ELR (cell line): ENCODE measurements around the gene ATL1.
A peak's percentile ranks its signal among the peaks of the same experiment; 100 is the strongest.
"Not testable (repeated sequence)": the region's sequence is repeated elsewhere in the genome, so short reads cannot be mapped to it uniquely, and the experiment has no call there.

ENCODE experiments used
- DNase-seq: peaks from one replicate; pipeline ENCODE4 v3.0.0-alpha.2; 2015; ENCODE audit warnings: low read depth

Gene ATL1

DNA sequence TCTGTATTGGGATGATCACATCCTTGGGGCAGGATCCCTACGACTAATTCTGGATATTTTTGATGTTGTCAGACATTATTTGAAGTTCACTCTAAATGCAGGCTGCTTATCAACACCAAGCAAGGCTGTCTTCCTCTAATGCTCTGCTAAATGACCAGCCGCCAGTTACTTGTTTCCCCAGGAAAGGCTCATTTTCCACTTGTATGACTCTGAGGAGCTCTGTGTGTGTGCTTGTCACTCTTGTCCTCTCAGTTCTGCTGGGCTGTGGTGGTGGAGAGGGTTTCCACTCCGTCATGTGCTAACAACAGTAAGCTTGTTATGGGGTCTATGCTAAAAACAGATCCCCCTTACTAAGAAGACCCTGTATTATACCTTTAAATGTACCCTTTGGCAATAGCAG lies 42.1 kb downstream of the ATL1 start:
- DNase-seq, result no peak

DNA sequence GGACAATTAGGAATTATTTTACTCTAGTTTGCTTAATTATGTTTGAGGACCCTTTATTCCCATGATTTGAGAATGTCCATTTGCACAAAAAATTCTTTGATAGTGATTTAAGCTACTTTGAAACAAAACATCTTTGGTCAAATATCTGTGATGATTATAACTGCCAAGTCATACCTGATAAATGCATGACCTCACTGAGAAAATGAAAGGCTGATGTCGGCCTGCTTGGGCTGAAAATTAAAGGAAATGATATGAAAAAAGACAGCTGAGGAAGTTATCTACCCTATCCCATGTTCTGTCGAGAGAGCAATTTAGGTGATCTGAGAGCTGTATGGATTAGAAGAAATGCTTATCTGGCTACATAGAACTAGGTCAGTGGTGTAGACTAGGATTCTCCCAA lies 43.6 kb downstream of the ATL1 start:
- peak; percentile 38 for DNase-seq

DNA sequence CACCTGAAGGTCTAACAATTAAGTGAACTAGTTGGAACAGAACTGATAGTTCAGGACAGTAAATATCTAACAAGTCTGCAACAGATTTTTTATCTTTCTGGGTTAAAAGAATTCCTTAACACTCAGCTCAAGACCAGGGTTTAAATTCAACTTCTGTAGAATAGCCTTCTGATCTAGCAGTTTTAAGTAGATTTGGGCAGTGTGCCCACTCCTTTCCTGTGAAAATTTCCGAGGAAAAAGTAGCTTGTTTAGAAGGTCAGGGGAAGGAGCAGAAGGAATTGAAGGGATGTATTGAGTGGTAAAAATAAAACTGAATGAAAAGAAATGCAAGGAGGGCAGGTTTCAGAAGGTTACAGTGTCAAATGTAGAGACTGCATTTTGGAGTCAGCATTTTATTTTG lies 45.8 kb downstream of the ATL1 start:
- no peak for DNase-seq

DNA sequence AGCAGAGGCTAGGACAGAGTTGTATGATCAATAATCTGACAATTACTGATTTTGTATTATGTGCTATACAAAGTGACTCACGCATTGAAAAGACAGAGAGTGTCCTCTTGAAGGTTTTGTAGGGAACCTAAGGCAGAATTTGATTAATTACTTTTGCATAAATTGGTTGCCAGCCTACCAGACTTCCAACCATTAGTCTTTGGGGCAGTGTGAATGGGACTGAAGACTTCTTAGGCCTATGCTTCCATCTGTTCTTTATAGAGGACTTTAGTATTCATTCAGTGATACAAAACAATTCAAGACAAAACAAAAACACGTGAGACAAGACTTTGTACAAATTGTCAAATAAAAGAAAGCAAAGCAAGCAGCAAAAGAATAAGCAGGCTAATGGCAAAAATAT lies 46.5 kb downstream of the ATL1 start:
- DNase-seq, result no peak

DNA sequence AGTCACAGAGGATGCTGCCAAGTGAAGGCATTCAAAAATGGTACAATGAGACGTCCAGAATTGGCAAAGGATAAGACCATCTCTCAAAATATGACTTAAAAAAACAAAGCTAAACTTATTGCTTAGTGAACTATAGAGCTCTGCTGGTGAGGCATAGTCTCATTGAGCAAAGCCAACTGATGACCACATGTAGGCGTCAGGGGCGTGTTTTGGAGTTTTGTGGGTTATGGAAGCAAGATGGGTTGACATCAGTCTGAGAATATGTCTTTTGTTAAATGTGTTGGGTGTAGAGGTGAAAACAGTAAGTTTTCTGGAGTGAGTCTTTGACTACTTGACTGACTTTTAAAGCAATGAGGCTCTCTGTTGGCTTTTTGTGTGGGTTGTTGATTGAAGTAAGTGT lies 47.2 kb downstream of the ATL1 start:
- DNase-seq, result no peak

DNA sequence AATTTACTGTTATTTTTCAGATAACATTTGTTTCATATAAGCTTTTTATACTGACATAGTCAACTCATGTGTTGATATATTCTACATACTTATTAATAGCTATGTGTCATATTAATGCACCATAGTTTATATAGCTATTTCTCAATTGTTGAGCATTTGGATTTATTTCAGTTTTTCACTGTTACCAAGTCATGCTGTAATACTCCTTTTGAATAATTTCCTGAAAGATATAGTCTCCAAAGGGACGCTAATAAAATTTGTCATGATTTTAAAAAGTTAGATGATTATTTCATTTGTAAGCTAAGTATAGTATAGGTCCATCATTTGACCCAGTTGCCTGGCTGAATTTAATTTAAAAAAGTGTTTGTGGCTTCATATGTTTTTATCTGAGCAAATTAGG lies 47.8 kb downstream of the ATL1 start:
- DNase-seq, result no peak

DNA sequence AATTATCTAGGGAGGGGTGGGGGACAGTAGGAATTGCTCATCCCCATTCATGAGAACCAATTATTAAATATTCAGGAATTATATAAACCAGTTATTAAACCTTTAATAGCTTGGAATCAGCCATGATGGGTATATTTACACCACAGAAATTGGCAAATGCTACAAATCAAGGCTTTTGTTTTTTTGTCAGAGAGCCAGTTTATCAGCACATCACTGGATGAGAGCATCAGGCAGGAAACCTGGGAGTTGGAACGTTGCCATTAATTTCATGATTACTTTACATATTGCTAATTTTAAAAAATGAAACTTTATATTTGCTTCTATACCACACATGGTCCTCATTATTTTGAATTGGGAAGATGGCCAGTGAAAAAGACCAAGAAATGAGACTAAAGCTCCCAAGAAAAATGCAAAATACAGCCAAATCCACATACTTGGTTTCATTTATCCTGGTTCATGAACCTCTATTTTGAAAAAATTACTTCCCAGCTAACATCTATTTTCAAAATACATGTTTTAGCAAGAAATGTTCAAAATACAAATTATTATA lies 48.4 kb downstream of the ATL1 start:
- peak; percentile 15 for DNase-seq

DNA sequence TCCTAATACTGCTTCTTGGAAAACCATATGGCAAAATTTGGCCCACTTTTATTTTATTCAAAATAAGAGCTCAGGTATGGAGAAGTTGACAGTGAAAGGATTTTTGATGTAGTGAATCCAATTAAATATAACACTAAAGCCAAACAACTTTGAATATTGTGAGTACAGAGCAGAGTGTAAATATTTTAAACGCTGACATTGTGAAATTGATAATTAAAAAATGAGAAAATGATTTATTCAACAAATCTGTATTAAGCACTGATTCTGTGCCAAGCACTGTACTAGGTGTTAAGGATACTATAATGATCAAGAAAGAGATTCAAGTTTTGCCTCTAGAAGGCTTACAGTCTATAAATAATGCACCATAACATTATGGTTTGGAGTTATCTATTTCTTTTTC lies 50.5 kb downstream of the ATL1 start:
- no peak for DNase-seq

DNA sequence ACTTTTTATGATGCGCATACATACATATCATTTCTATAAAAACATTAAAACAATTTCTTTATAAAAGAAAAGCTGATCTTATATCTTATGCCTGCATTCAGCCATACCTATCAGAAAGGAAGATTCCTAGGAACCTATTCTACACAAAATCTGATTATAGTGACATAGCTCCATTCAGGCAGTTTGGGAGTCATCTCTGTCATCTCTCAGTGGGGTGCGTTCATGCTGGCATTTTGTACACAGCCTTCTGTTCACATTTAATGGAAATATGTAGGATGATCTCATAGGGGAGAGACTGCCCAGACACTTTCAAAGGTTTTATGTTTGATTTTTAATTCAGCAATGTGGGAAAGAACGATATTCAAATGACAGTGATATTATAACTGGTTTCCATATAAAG lies 52.9 kb downstream of the ATL1 start:
- DNase-seq, result no peak

DNA sequence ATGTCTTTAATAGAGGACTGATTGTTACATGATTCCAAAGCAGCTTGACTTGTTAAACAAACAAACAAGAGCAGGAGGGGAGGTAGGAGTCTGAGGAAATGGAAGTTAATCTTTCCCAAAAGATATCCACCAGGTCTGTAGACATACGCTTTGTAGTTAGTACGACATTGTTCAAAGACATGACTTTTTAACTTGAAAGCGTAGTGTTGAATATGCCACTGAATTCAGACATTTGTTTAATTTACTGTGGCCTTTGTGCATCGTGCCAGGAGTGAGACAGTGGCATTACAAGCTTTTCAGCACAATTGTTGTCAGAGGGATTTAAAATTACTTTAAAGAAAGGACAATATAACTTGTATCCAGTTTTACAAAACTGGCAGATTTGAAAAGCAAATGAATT lies 55.1 kb downstream of the ATL1 start:
- no peak for DNase-seq

DNA sequence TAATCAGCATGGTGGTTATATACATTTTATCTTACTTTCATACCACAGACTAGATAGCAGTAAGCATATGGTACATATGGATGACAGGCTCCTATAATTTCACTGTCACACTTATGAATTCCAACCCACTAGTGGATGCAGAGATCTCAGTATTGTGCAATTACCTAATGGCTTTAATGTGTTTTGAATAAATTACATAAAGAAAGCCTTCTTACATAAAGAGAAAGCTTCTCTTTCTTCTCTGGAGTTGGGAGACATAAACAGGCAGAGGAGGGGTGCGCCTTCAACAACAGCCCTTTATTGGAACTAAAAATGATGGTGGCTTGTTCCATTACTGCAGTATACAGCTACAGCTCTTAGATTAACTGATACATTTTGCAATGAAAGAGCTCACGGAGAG lies 55.6 kb downstream of the ATL1 start:
- no peak for DNase-seq

DNA sequence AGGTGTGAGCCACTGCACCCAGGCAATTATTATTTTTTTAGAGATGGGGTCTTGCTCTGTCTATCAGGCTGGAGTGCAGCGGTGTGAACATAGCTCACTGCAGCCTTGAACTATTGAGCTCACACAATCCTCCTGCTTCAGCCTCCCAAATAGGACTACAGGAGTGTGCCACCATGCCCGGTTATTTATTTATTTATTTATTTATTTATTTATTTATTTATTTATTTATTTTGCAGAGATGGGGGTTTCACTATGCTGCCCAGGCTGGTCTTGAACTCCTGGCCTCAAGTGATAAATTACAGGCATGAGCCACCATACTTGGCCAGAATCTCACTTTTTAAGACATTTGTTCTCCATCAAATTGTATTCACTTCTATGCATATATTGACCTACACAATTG lies 56.3 kb downstream of the ATL1 start:
- no peak for DNase-seq

DNA sequence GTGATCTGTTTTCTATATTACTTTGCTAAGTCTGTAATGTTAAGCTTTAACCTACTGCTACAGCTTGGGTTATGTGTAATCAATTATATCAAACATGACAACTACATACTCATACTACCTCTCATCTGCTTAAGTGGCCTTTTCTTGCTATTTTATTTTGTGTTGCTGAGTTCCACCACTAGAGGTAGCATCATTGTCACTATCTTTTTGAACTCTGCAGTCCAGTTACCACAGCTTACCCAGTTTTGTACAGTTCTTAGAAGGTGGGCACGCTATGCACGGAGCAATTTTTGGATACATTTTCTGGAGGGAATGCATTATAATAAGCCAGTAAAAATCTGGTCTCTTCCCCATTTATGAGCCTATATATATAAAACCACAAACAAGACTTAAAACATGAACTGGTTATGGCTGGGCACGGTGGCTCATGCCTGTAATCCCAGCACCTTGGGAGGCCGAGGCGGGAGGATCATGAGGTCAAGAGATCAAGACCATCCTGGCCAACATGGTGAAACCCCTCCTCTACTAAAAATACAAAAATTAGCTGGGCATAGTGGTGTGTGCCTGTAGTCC lies 59.7 kb downstream of the ATL1 start:
- peak; percentile 68 for DNase-seq

DNA sequence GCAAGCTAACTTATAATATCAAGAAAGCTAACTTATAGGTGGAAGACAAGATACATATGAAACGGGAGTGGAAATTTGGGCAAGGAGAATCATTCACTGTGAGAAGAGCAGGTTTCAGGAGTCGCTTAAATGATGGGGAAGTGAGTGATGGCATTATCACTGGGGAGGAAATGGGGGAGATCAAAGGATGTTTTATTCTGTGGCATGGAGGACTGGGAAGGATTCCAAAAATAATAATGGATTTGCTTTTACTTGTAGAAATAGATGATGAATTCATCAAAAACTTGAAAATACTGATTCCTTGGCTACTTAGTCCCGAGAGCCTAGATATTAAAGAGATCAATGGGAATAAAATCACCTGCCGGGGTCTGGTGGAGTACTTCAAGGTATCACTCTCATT lies 60.4 kb downstream of the ATL1 start:
- DNase-seq, result peak; percentile 55

DNA sequence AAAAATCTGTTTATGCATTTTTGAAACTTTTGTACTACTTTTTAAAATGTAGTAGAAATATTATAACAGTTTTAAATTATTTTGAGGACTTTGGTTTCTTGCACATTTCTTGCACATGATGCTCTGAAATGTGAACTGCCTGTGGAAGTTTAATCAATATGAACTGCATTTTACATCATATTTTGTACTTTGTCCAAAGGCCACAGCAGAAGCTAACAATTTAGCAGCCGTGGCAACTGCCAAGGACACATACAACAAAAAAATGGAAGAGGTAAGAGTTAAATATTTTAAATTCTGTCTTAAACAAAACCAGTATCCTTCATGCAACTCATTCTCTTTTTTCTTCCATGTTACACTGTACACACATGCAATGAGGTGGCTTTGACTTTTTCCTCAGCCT lies 63.0 kb downstream of the ATL1 start:
- DNase-seq, result no peak

DNA sequence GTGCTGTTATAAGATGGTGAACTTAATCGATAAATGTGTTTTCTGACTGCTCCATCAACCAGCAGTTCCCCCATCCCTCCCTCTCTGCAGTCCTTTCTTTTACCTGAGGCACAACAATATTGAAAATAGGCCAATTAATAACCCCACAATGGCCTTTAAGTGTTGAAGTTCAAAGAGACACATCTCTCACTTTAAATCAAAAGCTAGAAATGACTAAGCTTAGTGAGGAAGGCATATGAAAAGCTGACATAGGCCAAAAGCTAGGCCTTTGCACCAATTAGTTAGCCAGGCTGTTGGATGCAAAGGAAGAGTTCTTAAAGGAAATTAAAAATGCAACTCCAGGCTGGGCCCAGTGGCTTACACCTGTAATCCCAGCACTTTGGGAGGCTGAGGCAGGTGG lies 64.5 kb downstream of the ATL1 start:
- no peak for DNase-seq

DNA sequence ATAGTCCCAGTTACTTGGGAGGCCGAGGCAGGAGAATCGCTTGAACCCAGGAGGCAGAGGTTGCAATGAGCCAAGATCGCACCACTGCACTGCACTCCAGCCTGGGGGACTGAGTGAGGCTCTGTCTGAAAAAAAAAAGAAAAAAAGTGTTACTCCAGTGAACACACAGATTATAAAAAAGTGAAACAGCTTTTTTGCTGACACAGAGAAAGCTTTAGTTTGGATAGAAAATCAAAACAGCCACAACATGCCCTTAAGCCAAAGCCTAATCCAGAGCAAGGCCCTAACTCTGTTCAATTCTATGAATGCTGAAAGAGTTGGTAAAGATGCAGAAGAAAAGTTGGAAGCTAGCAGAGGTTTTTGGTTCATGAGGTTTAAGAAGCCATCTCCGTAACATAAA lies 65.0 kb downstream of the ATL1 start:
- DNase-seq, result not testable (repeated sequence)

DNA sequence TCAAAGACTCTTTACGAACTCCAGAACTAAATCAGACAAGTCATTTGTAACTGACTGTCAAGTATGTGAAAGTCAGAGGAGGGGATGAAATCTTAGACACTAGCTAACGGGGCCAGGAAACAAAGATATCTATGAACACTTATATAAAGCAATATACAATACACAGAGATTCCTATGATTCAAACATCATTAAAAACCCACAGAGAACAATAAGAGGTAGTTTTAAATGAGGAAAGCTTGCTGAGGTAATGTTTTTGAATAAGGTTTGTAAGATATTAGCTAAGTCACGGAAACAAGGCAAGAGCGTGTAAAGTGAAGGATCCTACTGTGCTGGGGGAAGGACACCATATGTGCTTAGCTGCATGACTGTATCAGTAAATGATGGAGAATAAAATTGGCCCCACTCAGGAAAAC lies 71.5 kb downstream of the ATL1 start:
- no peak for DNase-seq

DNA sequence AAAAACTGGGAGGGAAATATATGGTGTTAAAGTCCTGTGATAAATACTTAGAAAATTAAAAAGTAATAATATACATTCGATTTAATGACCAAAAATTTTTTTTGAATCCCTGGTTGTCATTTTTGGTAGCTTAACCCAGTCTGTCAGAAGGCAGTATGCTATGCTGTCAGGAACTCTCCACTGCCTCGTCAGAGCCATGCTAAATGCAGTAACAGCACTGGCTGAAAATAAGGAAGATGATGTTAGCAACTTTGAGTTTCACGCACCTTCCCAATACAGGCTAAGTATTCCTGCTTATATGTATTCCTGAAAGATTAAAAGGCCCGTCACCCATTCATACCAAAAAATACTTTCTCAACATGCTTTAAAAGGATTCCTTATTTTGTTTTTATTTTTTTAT lies 74.0 kb downstream of the ATL1 start:
- no peak for DNase-seq

DNA sequence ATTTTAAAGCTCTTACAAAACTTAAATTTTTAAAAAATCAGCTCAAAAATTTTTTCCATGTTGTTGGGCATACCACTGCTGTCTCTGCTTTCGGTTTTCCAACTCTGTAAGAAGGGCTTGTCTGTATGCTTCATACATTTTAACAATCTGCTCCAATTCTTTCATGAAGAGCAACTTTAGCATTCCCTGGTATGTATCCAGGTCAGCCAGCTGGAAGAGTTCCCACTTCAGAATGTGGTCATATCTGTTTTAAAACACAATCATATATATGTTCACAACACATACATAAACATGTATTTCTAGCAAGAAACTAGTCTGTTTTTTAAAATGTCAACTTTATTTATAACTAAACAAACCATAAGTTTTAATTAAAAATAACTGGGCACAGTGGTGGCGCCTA lies 75.2 kb downstream of the ATL1 start:
- no peak for DNase-seq

DNA sequence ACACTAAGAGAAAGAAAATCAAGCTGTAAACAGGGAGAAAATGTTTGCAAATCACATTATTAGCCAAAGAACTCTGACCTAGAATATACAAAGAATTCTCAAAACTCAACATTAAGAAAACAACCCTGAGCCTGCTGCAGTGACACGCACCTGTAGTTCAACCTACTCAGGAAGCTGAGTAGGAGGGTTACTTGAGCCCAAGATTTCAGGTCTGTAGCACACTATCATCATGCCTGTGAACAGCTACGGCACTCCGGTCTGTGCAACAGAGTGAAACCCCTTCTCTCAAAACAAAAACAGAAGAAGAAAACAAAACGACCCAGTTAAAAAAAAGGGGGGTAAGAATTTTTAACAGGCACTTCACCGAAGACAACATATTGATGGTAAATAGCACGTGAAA lies 87.3 kb downstream of the ATL1 start:
- DNase-seq, result no peak

DNA sequence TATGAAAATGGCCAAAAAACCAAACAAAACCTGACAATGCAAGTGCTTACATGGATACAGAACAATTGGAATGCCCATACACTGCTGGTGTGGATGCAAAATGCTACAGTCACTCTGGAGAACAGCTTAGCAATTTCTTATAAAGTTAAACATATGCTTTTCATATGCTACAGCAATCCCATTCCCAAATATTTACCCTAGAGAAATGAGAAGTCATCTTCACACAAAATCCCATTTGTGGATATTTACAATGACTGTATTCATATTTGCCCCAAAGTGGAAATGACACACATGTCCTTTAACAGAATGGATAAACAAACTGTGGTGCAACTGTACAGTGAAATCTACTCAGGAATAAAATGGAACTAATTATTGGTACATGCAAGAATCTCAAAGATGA lies 87.8 kb downstream of the ATL1 start:
- DNase-seq, result peak; percentile 75

DNA sequence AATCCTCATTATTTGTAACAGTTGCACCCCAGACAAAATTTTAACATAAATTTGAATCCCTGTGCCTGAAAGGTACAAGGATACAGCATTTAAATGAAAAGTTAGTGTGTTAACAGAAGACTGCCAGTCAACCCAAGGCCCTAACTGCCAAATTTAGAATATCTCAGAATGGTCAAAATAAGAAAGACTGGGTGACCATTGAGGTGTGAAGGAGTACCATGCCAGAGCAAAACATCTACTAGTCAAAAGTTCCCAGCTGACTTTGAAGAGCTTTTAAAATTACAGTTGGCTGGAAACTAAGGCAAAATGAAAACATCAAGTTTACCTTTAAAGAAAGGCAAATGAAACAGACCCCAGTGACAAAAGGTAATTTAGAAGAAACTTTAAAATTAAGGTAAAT lies 89.7 kb downstream of the ATL1 start:
- DNase-seq, result no peak

DNA sequence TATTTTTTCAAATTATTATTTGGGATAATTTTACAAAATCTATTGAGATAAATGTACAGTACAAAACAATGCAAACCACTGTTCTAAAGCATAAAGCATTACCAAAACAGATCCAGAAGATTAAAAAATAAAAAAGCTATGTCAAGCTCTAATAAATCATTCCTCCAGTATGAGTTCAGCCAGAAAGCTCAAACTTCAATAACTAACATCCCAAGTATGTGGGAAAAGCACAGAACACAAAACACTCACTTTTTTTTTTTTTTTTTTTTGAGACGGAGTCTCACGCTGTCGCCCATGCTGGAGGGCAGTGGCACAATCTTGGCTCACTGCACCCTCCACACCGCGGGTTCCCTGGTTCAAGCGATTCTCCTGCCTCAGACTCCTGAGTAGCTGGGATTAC lies 96.8 kb downstream of the ATL1 start:
- DNase-seq, result no peak

DNA sequence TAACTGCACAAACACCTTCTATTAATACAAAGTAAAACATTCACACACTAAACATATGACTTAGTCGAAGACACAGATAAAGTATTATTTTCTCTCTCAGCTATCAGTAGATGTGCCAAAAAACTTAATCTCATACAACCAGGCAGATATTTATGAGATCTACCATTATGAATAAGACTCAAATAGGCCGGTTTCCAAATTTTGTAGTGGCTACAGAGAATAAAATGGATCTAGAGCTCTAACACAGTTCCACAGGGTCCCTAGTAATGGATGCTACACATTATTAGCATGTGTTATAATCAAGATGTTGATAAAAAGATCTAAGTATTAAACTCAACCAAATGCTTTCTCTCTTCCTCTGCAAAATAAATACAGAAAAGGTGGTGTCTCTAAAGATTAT lies 97.8 kb downstream of the ATL1 start:
- no peak for DNase-seq
